ENCODE results near the gene TFDP1. TPM values are rescaled to one million over a fixed set of nuclear protein-coding genes. Genes with fewer than 3 reads are reported as not detected.

Gene TFDP1
- total RNA-seq, 1 donor: 83.8 TPM

DNA sequence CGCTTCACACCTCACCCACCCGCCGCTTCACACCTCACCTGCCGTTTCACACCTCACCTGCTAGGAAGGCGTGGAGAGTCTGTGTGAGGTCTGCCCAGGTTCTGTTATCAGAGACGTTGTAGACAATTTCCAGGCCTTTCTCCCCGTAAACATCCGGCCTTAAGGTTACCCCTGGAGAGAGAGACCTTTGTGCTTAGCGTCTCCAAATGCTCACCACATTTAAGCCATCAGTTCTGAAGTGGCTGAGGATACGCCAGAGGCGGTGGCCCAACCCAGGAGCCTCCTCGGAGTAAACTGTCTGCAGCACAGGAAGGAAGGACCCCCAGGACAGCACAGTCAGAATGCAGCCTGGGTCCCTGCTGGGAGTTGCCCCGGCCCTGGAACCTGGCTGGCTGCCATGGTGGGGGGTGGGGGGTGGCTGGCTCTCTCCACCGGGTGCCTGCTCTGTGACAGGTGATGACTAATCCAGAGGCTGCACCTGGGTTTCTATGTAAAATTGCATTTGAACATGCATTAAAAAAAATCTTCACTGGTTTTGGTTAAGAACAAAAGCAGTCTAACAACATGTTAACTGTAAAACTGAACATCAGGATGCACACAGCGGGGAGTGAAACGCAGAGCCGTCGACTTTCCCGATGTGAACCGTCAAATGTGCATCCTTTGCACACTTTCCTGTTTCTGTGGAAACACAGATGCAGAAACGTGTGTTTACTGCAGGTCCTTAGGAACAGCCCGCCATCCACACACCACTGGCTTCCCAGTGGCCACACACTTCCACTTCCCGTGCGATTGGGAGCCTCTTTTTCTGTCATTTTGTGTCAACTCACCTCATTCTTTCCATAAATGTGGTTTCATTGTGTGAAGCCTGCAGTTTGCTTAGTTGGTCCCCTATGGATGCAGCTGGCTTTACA, 69.0 kb downstream of the TFDP1 start:
- DNase-seq (ENCODE audit: low read depth): no peak
- H3K4me3 ChIP-seq (ENCODE audit: low read depth, low read length): no peak overlapping the region
- TF ChIP-seq, protein P1, sequence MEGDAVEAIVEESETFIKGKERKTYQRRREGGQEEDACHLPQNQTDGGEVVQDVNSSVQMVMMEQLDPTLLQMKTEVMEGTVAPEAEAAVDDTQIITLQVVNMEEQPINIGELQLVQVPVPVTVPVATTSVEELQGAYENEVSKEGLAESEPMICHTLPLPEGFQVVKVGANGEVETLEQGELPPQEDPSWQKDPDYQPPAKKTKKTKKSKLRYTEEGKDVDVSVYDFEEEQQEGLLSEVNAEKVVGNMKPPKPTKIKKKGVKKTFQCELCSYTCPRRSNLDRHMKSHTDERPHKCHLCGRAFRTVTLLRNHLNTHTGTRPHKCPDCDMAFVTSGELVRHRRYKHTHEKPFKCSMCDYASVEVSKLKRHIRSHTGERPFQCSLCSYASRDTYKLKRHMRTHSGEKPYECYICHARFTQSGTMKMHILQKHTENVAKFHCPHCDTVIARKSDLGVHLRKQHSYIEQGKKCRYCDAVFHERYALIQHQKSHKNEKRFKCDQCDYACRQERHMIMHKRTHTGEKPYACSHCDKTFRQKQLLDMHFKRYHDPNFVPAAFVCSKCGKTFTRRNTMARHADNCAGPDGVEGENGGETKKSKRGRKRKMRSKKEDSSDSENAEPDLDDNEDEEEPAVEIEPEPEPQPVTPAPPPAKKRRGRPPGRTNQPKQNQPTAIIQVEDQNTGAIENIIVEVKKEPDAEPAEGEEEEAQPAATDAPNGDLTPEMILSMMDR (IDR thresholded peaks at IDR 0.05; ENCODE audit: insufficient read depth, low read depth, low read length): no peak

DNA sequence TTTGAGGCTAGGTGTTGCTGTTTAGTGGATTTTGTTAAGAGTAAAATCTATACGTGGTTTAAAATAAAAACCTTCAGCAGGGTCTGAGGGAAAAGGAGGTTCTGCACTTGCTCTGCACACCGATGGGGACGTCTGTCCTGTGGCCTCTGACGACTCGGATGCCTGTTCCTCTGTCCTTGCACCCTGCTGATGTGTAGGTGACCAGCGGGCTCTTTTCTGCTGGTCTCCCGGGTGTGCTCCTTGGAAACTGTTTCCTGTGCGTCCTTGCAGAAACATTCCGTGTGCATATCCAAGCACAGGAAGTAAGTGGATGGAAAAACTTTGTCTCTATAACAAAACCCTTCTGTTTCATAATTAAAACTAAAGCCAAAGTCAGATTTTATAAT, 69.6 kb downstream of the TFDP1 start:
- DNase-seq (ENCODE audit: low read depth): no peak
- no peak overlapping the region for H3K4me3 ChIP-seq (ENCODE audit: low read depth, low read length)
- TF ChIP-seq, protein P1 (IDR thresholded peaks at IDR 0.05; ENCODE audit: insufficient read depth, low read depth, low read length): no peak

DNA sequence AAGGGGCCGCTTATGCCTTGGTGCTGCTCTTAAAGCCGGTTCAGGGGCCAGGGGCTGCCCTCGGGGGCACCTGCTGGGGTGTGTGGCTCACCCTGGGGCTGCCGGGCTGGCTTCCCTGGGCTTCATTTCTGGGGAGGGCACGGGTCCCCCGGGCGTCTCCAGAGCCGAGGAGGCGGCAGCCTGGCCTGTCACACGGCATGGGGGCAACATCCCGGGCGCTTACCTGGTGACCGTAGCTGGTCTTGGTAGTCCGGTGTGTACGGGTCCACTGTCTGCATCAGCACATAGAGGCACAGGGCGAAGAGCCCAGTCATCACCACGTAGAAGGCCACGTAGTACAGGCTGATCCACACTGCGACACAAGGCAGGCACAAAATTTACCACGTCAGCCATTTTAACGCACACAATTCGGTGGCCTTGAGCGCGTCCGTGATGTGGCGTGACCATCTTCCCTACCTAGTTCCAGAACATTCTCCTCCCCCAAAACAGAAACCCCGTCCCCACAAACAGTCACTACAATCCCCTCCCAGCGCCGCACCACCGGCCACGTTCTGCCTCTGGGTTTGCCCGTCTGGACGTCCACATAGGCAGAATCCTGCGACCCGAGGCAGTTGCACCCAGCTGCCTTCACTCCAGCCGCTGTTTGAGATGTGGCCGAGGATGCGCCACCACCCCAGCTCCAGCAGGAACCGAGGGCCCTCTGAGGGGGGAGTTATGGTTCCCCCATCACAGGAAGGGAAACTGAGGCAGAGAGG, 70.2 kb downstream of the TFDP1 start:
- no peak for DNase-seq (ENCODE audit: low read depth)
- TF ChIP-seq, protein P1 (IDR thresholded peaks at IDR 0.05; ENCODE audit: insufficient read depth, low read depth, low read length): no peak
- no peak overlapping the region for H3K4me3 ChIP-seq (ENCODE audit: low read depth, low read length)

DNA sequence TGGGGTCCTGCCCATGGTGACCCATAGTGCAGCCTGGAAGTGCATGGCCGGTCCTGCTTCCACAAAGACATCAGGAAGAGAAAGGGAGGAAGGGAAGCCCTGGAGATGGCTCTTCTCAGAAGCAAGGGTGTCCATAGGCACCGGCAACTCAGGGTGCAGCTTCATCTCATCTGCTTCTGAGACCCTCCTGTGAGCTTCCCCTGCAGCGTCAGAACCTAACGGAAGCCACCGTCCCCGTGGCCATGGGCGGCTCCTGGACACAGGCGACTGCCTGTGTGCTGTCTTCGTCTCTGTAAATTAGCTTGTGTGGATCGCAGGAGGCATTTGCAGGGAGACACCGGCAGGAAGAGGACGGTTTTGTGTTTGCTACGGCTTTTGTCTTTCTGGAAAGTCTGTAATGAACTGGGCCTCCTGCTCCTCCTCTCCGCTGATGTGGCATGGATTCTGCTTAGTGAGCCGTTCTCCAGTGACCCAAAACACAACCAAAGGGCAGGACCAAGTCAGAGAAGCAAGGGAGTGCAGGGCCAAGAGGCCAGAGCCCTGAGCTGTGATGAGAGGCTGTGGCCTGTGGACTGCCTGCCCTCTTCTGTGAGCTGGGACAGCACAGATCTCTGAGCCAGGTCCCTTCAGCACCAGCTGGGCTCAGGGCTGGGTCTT, 70.9 kb downstream of the TFDP1 start:
- DNase-seq (ENCODE audit: low read depth): no peak
- H3K4me3 ChIP-seq (ENCODE audit: low read depth, low read length): no peak overlapping the region
- TF ChIP-seq, protein P1 (IDR thresholded peaks at IDR 0.05; ENCODE audit: insufficient read depth, low read depth, low read length): no peak

DNA sequence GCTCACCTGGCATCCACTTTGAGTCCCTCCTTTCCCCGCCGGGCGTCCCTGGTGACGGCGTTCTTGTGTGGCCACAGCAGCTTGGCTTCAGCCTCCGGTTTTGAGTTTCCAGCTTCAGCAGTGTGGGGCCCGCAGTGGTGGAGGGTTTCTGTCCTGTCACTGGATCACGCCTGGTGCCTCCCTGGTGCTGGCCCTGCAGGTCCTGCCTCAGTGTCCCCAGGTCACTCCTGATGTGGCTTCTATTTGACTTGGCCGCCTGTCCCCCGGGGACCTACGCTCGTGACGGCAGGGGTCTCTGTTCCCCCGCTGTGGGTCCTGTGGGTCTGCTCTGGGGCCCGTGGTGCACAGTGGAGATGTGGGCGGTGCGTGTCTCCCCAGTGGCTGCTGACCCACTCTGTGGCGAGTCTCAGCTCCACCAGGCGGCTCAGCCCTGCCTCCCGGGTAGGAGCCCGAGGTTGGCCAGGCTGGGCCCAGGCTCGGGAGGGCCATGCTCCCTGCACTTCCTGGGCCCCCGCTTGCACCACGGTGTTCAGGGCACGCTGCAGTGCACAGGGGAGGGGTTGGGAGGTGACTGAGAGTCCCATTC, 71.5 kb downstream of the TFDP1 start:
- no peak for DNase-seq (ENCODE audit: low read depth)
- TF ChIP-seq, protein P1 (IDR thresholded peaks at IDR 0.05; ENCODE audit: insufficient read depth, low read depth, low read length): no peak
- H3K4me3 ChIP-seq (ENCODE audit: low read depth, low read length): no peak overlapping the region

DNA sequence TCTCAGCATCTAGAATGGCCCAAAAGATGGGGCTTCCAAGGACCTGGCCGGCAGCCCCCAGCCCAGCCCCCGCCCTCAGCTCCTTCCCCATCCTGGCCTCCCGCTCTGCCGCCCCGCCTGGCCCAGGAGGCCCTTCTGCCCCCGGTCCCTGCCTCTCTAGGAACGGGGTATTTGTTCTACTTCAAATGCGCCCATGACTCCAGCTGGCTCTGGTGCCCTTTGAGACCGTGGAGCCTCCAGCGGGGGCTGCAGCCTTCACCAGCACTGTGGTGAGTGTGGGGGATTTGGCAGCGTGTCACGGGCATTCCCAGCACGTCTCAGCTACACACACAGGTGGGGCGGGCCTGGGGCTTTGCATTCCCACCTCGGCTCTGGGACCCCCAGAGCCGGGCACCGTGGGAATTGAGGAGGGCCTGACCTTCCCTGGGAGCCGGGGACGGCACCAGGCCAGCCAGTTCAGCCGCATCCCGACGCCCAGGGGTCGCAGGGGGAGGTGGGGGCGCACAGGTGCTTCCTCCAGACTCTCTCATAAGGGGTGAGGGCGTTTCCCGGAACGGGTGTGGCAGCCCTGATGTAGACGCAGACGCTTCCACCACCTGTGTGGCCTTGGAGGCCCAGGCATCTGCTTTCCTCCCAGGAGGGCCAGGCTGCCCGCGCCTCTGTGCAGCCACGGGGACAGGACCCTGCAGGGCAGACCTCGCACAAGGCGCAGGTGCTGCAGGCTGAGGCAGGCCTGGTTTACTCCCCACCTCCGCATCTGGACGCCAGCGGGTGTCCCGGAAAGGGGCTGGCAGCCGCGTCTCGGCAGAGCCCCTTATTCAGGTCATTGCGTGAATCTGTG, 72.5 kb downstream of the TFDP1 start:
- DNase-seq (ENCODE audit: low read depth): no peak
- no peak overlapping the region for H3K4me3 ChIP-seq (ENCODE audit: low read depth, low read length)
- TF ChIP-seq, protein P1 (IDR thresholded peaks at IDR 0.05; ENCODE audit: insufficient read depth, low read depth, low read length): no peak

Data from fibroblast of villous mesenchyme (primary cell).